HG03342 (cell line): ENCODE results near the gene ZHX3.

Source experiments
- ATAC-seq: cut with Tn5 transposase; IDR thresholded peaks from one replicate; pipeline ENCODE4 v1.9.1; 2021; ENCODE audit warnings: mild to moderate bottlenecking, moderate library complexity; ENCODE audit not compliant: unreplicated experiment

ZHX3 gene

DNA sequence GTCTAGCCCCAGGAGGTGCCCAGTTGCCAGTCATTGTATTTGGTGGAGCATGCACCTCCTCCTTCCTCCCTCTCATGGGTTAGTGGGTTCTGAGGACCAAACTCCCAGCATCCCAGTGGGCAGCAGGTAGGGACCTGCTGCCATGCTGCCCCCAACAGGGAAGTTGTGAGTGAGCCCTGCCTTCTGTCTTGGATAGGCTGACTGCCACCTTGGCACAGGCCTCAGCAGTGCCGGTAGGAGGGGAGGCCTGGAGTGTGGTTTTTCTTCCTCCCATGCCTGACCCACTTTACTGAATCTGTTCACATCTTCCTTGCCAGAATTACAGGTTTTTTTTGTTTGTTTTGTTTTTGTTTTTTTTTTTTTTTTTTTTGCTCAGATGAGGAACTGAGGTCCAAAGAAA lies 155.6 kb downstream of the ZHX3 start:
- ATAC-seq, result no peak

GRCh38 chr20:41160686-41161085 lies 156.8 kb downstream of the ZHX3 start:
- ATAC-seq, result no peak

DNA sequence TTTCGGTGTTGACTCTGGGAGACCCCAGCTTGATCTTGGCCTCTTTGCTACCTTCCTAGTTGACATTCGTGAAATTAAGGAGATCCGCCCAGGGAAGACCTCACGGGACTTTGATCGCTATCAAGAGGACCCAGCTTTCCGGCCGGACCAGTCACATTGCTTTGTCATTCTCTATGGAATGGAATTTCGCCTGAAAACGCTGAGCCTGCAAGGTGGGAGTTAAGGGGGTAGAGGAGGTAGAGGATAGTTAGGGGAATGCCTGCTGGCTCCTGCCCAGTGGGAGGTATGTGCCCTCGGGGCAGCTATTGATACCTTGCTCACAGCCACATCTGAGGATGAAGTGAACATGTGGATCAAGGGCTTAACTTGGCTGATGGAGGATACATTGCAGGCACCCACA lies 158.0 kb downstream of the ZHX3 start:
- ATAC-seq, result no peak

- ATAC-seq, result no peak
These were observed 159.4 kb downstream of the ZHX3 start for GRCh38 chr20:41158082-41158625.

GRCh38 chr20:41155261-41155660 lies 162.3 kb downstream of the ZHX3 start:
- ATAC-seq, result no peak

DNA sequence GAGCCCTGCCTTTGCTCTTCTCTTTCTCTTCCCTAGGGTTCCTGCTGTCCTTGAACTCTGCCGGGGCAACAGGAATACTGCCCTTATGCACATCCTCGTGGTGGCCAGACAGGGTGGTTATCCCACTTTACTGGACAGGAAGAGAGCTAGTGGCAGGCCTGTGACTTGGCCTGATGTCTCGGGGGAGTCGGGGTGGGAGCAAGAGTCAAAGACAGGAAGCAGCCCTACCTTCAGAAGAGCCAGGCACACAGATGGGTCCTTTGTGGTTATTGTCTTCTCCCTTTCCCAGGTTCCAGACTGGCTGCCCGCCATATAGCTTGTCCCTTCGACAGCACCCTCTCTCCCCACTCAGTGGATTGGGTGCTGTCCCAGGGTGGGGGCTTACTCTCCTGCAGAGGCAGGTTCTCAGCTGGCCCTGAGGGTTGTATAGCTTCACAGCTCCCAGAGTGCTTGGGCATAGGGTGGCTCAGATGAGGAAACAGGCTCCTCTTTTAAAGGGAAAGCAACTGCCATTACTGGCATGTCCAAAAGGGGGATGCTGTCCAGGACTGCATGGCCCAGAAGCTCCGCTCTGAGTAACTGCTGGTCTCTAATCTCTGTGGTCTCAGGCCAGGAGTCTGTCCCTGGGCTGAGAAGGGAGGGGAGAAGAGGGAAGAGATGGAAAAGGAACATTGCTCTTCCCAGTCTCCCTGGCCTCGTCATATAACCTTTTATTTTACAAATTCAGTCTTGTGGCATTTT lies 162.9 kb downstream of the ZHX3 start:
- ATAC-seq, result no peak

GRCh38 chr20:41152108-41152757 lies 165.3 kb downstream of the ZHX3 start:
- ATAC-seq, result no peak

- ATAC-seq, result no peak
These were observed 166.2 kb downstream of the ZHX3 start for GRCh38 chr20:41151134-41151869.

DNA sequence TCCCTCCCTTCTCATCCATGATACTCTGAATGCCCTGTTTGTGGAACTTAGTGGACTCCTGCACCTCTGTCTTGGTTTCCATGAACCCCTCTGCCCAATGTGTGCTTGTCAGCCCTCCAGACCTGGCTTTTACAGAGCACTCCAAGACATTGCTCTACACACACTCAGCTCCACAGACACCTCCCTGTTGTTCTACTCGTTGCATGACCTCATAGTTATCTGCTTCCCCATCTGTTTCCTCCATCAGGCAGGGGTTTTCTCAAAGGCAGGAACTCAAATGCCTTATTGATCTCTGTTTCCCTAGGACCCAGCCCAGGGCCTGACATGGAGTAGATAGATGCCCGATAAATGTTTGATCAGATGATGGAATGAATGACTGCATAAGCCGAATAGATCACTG lies 166.9 kb downstream of the ZHX3 start:
- ATAC-seq, result no peak

DNA sequence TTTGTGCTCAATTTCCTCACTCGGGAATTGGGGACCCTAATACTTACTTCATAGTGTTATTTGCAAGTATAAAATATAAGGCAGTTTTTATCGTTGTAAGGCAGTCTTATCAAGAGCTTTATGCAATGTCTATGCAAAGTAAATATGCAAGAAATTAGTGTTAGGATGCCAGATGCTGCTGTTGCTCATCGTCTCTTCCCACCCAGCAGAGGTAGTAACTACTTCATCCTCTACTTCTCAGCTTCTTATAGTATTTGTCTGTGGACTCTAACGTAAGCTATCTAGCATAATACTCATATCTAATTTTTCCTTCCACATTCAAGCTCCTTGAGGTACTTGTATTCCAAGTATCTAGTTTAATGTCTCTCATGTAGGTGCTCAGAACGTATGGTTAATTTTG lies 168.6 kb downstream of the ZHX3 start:
- ATAC-seq, result no peak

DNA sequence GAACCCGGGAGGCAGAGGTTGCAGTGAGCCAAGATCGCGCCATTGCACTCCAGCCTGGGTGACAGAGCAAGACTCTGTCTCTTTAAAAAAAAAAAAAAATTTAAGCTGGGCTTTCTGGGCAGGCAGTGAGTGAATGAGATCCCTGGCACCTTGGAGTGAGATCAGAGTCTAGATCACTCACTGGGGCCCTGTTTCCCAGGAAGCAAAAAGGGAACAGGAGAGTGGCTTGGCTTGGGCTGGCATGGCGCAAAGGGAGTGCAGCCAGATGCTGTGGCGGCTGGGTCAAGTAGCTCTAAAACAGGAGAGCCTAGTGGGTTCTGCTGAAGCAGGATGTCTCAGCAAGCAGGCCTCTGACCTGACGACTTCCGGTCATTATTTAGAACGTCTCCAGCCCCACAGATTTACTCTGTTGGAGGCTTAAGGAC lies 169.8 kb downstream of the ZHX3 start:
- ATAC-seq, result no peak

- ATAC-seq, result no peak
These were observed 171.5 kb downstream of the ZHX3 start for GRCh38 chr20:41145821-41146620.

GRCh38 chr20:41145317-41145716 lies 172.2 kb downstream of the ZHX3 start:
- no peak for ATAC-seq

GRCh38 chr20:41143354-41143753 lies 174.2 kb downstream of the ZHX3 start:
- ATAC-seq, result no peak

DNA sequence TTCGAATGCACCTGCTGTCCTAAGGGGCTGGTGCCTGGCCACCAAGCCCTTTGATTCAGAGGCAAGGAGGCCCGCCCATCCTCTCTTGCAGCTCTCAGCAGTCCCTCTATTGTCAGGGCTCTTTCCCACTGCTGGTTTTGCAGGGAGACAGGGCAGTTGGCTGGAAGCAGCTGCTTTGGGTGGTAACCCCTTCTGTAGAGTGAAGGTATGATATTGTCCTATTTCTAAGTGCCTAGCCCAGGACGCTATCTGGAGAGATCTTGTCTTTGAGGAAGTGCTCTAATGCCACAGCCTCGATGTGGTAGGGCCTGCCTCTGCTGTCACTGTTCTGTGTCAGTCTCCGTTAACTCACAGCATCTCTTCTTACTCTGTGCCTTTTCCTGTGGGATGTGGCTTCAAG lies 174.6 kb downstream of the ZHX3 start:
- ATAC-seq, result no peak

DNA sequence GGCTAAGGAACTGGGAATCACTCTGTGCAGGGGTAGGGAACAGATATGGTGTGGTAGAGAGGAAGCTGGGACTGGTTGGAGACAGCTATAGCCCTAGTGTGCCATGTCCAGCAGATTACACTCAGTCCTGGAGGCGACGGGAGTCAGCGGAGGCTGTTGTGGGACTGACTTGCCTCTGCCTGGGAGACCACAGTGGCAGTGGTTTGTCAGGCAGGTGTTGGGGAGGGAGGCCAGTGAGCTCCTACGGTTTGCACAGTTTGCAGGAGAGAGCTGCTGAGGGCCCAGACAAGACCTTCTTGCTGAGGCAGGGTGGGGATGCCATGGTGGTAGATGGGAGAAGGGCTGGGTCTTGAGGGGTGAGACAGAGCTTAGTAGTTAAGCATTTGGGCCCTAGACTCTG lies 175.3 kb downstream of the ZHX3 start:
- ATAC-seq, result no peak

DNA sequence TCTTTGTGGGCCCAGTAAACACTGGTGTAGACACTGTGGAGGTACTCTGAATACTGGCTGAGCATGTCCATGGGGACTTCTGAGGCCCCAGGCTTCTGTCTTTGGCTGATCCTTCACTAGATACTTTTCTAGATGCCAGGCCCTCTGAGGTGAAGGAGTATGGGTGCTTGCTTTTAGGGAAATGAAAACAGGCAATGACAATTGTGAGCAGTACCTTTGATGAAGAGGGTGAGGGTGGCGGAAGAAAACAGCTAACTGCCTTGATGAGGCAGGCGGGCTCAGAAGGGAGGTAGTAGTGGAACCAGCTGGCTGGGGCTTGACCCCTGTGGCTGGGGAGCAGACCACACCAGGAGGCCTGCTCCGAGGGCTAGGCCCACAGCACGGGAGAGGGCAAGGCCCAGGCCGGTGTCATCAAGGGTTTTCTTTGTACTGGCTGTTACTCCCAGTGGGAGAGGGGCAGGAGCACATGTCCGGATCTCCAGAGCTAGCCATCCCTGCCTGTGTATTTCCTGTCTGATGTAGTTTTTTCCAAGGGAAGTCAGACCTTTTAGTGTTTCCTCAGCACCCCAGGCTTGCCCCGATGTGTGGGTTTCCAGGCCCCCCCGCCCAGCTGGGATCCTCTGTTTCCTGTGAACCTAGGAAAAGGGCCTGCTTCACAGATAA lies 176.2 kb downstream of the ZHX3 start:
- no peak for ATAC-seq

- no peak for ATAC-seq
These were observed 177.1 kb downstream of the ZHX3 start for GRCh38 chr20:41140226-41141133.
